ENCODE results near the gene PPM1M. TPM values are rescaled to one million over a fixed set of nuclear protein-coding genes. Genes with fewer than 3 reads are reported as not detected.

PPM1M gene
- total RNA-seq, 1 donor from 2014 or later = 1.1 TPM

DNA sequence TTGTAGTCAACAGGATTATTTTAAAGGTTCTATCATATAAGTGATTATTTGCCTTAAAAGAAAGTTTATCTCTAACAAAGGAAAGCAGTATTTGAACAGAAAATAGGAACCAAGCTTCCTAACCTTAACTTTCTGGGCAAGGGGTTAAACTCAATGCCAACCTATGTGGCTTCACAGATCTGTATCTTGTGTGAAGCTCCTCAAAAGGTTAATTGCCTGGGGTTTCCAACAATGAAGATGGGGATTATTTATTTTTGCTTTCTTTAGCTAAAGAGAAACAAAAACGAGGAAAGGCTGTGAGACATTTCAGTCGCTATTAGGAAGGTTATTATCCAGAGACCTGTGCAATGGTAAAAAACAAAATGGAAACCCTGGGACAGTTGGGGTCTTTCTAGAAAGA is 34.0 kb downstream of the PPM1M start:
- peak overlapping the region; percentile 60 for H3K27ac ChIP-seq
- H4K20me1 ChIP-seq (ENCODE audit: low read depth) = peaks cover 35% of the 10 kb centered on the region
- H3K27ac Mint-ChIP-seq = no peak overlapping the region
- no peaks in the 10 kb centered on the region for H3K27me3 ChIP-seq
- no peaks in the 10 kb centered on the region for H3K9me3 Mint-ChIP-seq
- peak overlapping the region; percentile 96 for H3K4me3 Mint-ChIP-seq
- H3K4me1 Mint-ChIP-seq = peaks cover 34% of the 10 kb centered on the region
- peaks cover 8% of the 10 kb centered on the region for H3K27me3 Mint-ChIP-seq (ENCODE audit: insufficient read depth, low read depth)
- peaks cover 36% of the 10 kb centered on the region for H3K79me2 ChIP-seq (ENCODE audit: low read depth)
- peaks cover 22% of the 10 kb centered on the region for H3F3A ChIP-seq (ENCODE audit: low read depth)
- H3K4me1 ChIP-seq = peaks cover 32% of the 10 kb centered on the region
- H3K36me3 ChIP-seq = no peaks in the 10 kb centered on the region
- H3K4me3 ChIP-seq = no peak overlapping the region
- H3K9me3 ChIP-seq (ENCODE audit: low read depth) = no peaks in the 10 kb centered on the region
- DNase-seq (ENCODE audit: low spot score) = no peak
- H3K4me2 ChIP-seq = peak overlapping the region; percentile 81
- no peak overlapping the region for H2AFZ ChIP-seq (replicated peaks)
- H3K36me3 Mint-ChIP-seq = peaks cover 8% of the 10 kb centered on the region
- no peak overlapping the region for H3K9ac ChIP-seq
- TF ChIP-seq, protein P1, sequence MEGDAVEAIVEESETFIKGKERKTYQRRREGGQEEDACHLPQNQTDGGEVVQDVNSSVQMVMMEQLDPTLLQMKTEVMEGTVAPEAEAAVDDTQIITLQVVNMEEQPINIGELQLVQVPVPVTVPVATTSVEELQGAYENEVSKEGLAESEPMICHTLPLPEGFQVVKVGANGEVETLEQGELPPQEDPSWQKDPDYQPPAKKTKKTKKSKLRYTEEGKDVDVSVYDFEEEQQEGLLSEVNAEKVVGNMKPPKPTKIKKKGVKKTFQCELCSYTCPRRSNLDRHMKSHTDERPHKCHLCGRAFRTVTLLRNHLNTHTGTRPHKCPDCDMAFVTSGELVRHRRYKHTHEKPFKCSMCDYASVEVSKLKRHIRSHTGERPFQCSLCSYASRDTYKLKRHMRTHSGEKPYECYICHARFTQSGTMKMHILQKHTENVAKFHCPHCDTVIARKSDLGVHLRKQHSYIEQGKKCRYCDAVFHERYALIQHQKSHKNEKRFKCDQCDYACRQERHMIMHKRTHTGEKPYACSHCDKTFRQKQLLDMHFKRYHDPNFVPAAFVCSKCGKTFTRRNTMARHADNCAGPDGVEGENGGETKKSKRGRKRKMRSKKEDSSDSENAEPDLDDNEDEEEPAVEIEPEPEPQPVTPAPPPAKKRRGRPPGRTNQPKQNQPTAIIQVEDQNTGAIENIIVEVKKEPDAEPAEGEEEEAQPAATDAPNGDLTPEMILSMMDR (IDR thresholded peaks at IDR 0.05) = no peak
- no peak for TF ChIP-seq EZH2 (IDR thresholded peaks at IDR 0.05)
- TF ChIP-seq EZH2phosphoT487 (IDR thresholded peaks at IDR 0.05) = no peak

DNA sequence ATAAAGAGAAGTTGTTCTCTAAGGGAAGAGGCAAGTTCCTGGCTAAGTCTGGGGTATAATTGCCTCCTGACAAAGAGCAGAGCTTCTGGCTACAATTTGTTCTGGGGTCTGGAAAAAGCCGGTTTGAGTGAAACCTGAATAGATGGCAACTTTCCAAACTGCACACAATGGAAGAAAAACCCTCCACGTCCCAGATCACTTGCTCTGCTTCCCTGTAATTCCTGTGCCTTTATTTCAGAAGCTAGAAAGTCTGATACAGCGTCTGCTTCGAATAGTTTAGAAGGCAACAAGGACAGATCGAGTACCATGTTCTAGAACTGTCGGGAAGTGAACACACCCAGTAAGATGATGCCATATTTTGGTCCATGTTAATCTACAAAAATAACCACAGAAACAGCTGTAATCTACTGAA is 34.5 kb downstream of the PPM1M start:
- Histone ChIP-seq H3K27ac (peak overlapping the region; percentile 60), H2AFZ (replicated peaks) (no peak overlapping the region), H3K9ac (no peak overlapping the region), H3K4me3 (no peak overlapping the region), H3K27me3 (no peaks in the 10 kb centered on the region), H4K20me1 (ENCODE audit: low read depth) (peaks cover 30% of the 10 kb centered on the region), H3K79me2 (ENCODE audit: low read depth) (peaks cover 31% of the 10 kb centered on the region), H3K9me3 (ENCODE audit: low read depth) (no peaks in the 10 kb centered on the region), H3K4me1 (peaks cover 32% of the 10 kb centered on the region), H3F3A (ENCODE audit: low read depth) (peaks cover 22% of the 10 kb centered on the region), H3K4me2 (peak overlapping the region; percentile 81), H3K36me3 (no peaks in the 10 kb centered on the region)
- Mint-ChIP-seq H3K9me3 (no peaks in the 10 kb centered on the region), H3K4me3 (peak overlapping the region; percentile 96), H3K36me3 (peaks cover 8% of the 10 kb centered on the region), H3K4me1 (peaks cover 33% of the 10 kb centered on the region), H3K27ac (no peak overlapping the region), H3K27me3 (ENCODE audit: insufficient read depth, low read depth) (peaks cover 8% of the 10 kb centered on the region)
- peak; percentile 57 for DNase-seq (ENCODE audit: low spot score)
- TF ChIP-seq, protein P1 (IDR thresholded peaks at IDR 0.05) = no peak
- TF ChIP-seq EZH2phosphoT487 (IDR thresholded peaks at IDR 0.05) (no peak), EZH2 (IDR thresholded peaks at IDR 0.05) (no peak)

DNA sequence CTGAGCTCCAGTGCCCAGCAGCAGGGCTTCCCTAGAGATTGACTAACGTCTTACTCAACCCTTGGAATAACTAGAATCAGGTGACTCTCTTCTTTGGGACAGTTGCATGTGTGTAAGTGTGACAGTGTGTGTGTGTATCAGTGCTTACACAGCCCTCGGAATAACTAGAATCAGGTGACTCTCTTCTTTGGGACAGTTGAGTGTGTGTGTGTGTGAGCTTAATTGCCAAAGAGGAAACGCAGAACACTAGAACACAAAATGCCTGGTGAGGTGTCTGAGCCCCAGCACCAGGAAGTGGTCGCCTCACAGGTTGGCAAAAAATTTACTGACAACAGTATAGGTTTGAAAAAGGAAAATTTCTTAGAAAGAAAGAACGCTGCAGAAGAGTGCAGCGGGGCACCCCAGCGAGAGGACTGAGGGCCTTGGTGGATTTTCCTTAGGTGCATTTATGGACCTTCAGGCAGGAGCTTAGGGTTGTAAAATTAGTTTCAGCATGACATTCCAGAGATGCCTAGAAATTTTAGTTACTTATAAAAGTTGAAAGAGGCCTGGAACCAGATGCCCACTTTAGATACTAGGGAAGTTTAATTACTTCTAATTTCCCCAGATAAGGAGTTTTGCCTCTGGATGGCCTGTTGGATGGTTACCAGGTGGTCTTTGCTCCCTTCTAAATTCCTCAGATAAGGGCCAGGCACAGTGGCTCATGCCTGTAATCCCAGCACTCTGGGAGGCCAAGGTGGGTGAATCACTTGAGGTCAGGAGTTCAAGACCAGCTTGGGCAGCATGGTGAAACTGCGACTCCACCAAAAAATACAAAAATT is 36.6 kb downstream of the PPM1M start:
- Histone ChIP-seq H3K4me2 (no peak overlapping the region), H3K36me3 (no peaks in the 10 kb centered on the region), H4K20me1 (ENCODE audit: low read depth) (peaks cover 9% of the 10 kb centered on the region), H2AFZ (replicated peaks) (no peak overlapping the region), H3F3A (ENCODE audit: low read depth) (peaks cover 28% of the 10 kb centered on the region), H3K9me3 (ENCODE audit: low read depth) (no peaks in the 10 kb centered on the region), H3K27ac (no peak overlapping the region), H3K79me2 (ENCODE audit: low read depth) (peaks cover 19% of the 10 kb centered on the region), H3K4me1 (peaks cover 21% of the 10 kb centered on the region), H3K9ac (no peak overlapping the region), H3K27me3 (no peaks in the 10 kb centered on the region), H3K4me3 (no peak overlapping the region)
- TF ChIP-seq, protein P1 (IDR thresholded peaks at IDR 0.05) = no peak
- TF ChIP-seq EZH2phosphoT487 (IDR thresholded peaks at IDR 0.05) (no peak), EZH2 (IDR thresholded peaks at IDR 0.05) (no peak)
- Mint-ChIP-seq H3K9me3 (no peaks in the 10 kb centered on the region), H3K4me1 (peaks cover 23% of the 10 kb centered on the region), H3K27me3 (ENCODE audit: insufficient read depth, low read depth) (peaks cover 5% of the 10 kb centered on the region), H3K36me3 (no peaks in the 10 kb centered on the region), H3K4me3 (no peak overlapping the region), H3K27ac (no peak overlapping the region)
- DNase-seq (ENCODE audit: low spot score) = no peak

Measured in neural progenitor cell (in vitro differentiated cells).